ENCODE measurements around the gene OTUD1.
A peak's percentile ranks its signal among the peaks of the same experiment; 100 is the strongest.

The OTUD1 gene

DNA sequence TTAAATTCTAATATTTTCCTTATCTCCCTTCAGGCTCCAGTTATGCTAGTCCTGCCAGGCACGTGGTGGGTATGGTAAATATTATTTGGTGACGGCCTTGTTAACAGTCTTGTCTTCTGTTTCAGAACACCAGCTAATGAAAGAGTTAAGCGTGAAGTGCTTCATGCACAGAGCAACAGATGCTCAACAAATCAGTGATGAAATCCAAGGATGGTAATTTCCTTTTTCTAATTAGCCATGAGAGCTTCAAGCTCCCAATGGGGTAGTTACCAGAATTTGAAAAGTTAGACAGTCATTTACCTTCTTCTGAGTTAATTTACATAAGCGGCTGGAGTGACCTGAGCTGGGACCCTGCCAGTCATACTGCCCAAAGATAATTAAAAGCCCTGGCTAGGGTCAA is 1.9 kb upstream of the OTUD1 start:
- no peak overlapping the region for H3K4me3 ChIP-seq (ENCODE audit: low read depth, low read length)
- TF ChIP-seq MYC (IDR thresholded peaks at IDR 0.05; ENCODE audit: low read depth, low read length) (no peak), CTCF (IDR thresholded peaks at IDR 0.05; ENCODE audit: low read depth, low read length) (no peak), POLR2A (IDR thresholded peaks at IDR 0.05; ENCODE audit: extremely low read depth, insufficient read length) (no peak)
- TF ChIP-seq, protein P1, sequence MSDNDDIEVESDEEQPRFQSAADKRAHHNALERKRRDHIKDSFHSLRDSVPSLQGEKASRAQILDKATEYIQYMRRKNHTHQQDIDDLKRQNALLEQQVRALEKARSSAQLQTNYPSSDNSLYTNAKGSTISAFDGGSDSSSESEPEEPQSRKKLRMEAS (IDR thresholded peaks at IDR 0.05; ENCODE audit: low read depth, low read length): no peak
- no peak for DNase-seq (ENCODE audit: low read depth)

DNA sequence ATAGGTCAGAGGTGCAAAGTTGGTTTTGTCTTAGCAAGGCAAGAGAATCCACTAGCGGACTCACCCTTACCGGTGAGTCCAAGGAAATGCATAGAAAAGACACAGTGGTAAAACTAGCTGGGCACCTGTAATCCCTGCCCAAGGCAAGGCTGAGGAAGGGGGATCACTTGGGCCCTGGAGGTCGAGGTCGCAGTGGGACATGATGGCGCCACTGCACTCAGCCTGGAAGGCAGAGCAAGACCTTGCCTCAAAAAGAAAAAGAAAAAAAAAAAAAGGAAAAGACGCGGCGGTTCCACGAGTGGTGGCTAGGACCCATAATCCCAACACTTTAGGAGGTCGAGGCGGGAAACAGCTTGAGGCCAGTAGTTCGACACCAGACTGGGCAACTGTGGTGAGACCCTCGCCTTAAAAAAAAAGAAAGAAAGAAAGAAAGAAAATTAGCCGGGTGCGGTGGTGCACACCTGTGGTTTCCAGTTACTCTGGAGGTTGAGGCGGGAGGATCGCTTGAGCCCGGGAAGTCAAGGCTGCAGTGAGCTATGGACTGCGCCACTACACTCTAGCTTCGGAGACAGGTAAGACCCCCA is 820 bp upstream of the OTUD1 start:
- peak overlapping the region; percentile 53 for H3K4me3 ChIP-seq (ENCODE audit: low read depth, low read length)
- DNase-seq (ENCODE audit: low read depth): no peak
- TF ChIP-seq MYC (IDR thresholded peaks at IDR 0.05; ENCODE audit: low read depth, low read length) (no peak), CTCF (IDR thresholded peaks at IDR 0.05; ENCODE audit: low read depth, low read length) (no peak), POLR2A (IDR thresholded peaks at IDR 0.05; ENCODE audit: extremely low read depth, insufficient read length) (no peak)
- TF ChIP-seq, protein P1 (IDR thresholded peaks at IDR 0.05; ENCODE audit: low read depth, low read length): no peak

GRCh38 chr10:23439452-23439960 is 631 bp downstream of the OTUD1 start:
- peak; percentile 30 for DNase-seq (ENCODE audit: low read depth)
- no peak overlapping the region for H3K4me3 ChIP-seq (ENCODE audit: low read depth, low read length)
- TF ChIP-seq CTCF (IDR thresholded peaks at IDR 0.05; ENCODE audit: low read depth, low read length) (no peak), POLR2A (IDR thresholded peaks at IDR 0.05; ENCODE audit: extremely low read depth, insufficient read length) (no peak), MYC (IDR thresholded peaks at IDR 0.05; ENCODE audit: low read depth, low read length) (no peak)
- TF ChIP-seq, protein P1 (IDR thresholded peaks at IDR 0.05; ENCODE audit: low read depth, low read length): no peak

- peak; percentile 8 for DNase-seq (ENCODE audit: low read depth)
- H3K4me3 ChIP-seq (ENCODE audit: low read depth, low read length): peak overlapping the region; percentile 51
- TF ChIP-seq, protein P1 (IDR thresholded peaks at IDR 0.05; ENCODE audit: low read depth, low read length): no peak
- TF ChIP-seq POLR2A (IDR thresholded peaks at IDR 0.05; ENCODE audit: extremely low read depth, insufficient read length) (no peak), MYC (IDR thresholded peaks at IDR 0.05; ENCODE audit: low read depth, low read length) (no peak), CTCF (IDR thresholded peaks at IDR 0.05; ENCODE audit: low read depth, low read length) (no peak)
Measured at GRCh38 chr10:23439961-23440889, 1.4 kb downstream of the OTUD1 start.

DNA sequence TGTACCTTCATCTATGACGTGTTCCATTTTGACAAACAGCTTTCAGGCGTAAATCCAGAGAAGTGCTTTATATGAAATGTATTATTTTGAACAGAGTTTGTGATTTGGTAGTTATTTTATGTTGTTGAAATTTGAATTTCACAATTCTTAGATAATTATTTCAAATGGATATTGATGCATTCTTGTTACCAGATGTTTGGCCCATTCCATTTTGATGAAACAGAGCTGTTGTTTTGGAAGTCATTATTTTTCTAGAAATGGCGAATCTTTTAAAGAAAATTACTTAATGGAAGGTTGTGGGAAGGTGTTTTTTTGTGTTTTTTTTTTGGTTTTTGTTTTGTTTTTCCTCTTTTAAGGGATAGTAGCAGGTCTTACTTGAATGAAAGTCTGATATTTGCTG is 2.4 kb downstream of the OTUD1 start:
- H3K4me3 ChIP-seq (ENCODE audit: low read depth, low read length): no peak overlapping the region
- no peak for DNase-seq (ENCODE audit: low read depth)
- TF ChIP-seq MYC (IDR thresholded peaks at IDR 0.05; ENCODE audit: low read depth, low read length) (no peak), CTCF (IDR thresholded peaks at IDR 0.05; ENCODE audit: low read depth, low read length) (no peak)

All from NB4 (cell line).